ENCODE results near the gene ARPC4. TPM values are rescaled to one million over a fixed set of nuclear protein-coding genes. Genes with fewer than 3 reads are reported as not detected.
A peak's percentile ranks its signal among the peaks of the same experiment; 100 is the strongest.

The ARPC4 gene
- total and polyA plus RNA-seq, 2 experiments from 2014 or later = 149 to 182 TPM

- Histone ChIP-seq H3K9me2 (replicated peaks; ENCODE audit: insufficient read depth) (no peaks in the 10 kb centered on the region), H3K4me2 (no peak overlapping the region), H3K36me3 (replicated peaks; ENCODE audit: insufficient read depth, low read depth) (no peaks in the 10 kb centered on the region), H3K79me2 (no peaks in the 10 kb centered on the region), H3K27ac (no peak overlapping the region), H4K20me1 (ENCODE audit: insufficient read depth, poor library complexity, severe bottlenecking) (no peaks in the 10 kb centered on the region), H3K27me3 (no peaks in the 10 kb centered on the region), H3K4me1 (ENCODE audit: insufficient read depth) (no peaks in the 10 kb centered on the region), H2AFZ (no peak overlapping the region), H3K4me3 (no peak overlapping the region), H3K9me3 (ENCODE audit: low read depth) (no peaks in the 10 kb centered on the region)
- TF ChIP-seq CTCF (IDR thresholded peaks at IDR 0.05; ENCODE audit: poor library complexity) (peak; percentile 19), EZH2phosphoT487 (IDR thresholded peaks at IDR 0.05; ENCODE audit: low read depth, severe bottlenecking, unreplicated experiment) (no peak), EZH2 (IDR thresholded peaks at IDR 0.05; ENCODE audit: borderline replicate concordance) (no peak)
- WGBS (ENCODE audit: low lambda C conversion rate, missing lambda C conversion rate) = 41% methylated on average over 2 of the region's 2 CpGs
- no peak for DNase-seq (ENCODE audit: low spot score)
Measured at GRCh38 chr3:9820946-9821345, 28.1 kb downstream of the ARPC4 start.

DNA sequence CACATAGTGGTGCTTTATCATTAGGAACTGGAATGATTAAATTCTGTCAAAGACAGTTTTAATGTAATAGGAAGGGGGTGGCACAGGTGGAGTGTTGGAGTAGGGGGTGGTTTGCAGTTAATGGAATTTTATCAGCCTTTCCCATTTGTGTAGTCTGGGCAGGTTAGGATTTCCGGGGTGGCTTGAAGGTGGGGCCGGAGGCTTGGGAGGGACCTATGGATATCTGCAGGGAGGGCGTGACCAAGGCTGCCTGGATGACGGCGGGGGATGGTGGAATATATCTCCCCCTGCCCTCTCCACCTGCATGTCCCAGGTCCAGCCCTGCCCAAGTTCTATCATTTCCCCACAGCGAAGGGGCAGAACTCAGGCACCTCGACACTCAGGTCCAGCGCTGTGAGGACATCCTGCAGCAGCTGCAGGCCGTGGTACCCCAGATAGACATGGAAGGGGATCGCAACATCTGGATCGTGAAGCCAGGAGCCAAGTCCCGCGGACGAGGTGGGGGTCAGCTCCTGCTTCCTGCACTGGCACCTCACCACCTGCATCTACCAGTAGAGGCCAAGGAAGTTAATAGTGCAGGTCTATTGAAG is 32.7 kb downstream of the ARPC4 start:
- Histone ChIP-seq H3K4me1 (ENCODE audit: insufficient read depth) (no peaks in the 10 kb centered on the region), H4K20me1 (ENCODE audit: insufficient read depth, poor library complexity, severe bottlenecking) (no peaks in the 10 kb centered on the region), H3K9me3 (ENCODE audit: low read depth) (no peaks in the 10 kb centered on the region), H2AFZ (no peak overlapping the region), H3K79me2 (no peaks in the 10 kb centered on the region), H3K9me2 (replicated peaks; ENCODE audit: insufficient read depth) (no peaks in the 10 kb centered on the region), H3K27me3 (no peaks in the 10 kb centered on the region), H3K4me2 (no peak overlapping the region), H3K4me3 (no peak overlapping the region), H3K27ac (no peak overlapping the region), H3K36me3 (replicated peaks; ENCODE audit: insufficient read depth, low read depth) (no peaks in the 10 kb centered on the region)
- no peak for TF ChIP-seq CTCF (IDR thresholded peaks at IDR 0.05; ENCODE audit: poor library complexity)
- no peak for TF ChIP-seq EZH2 (IDR thresholded peaks at IDR 0.05; ENCODE audit: borderline replicate concordance)
- no peak for TF ChIP-seq EZH2phosphoT487 (IDR thresholded peaks at IDR 0.05; ENCODE audit: low read depth, severe bottlenecking, unreplicated experiment)
- 84% methylated on average over 14 of the region's 14 CpGs for WGBS (ENCODE audit: low lambda C conversion rate, missing lambda C conversion rate)
- no peak for DNase-seq (ENCODE audit: low spot score)

DNA sequence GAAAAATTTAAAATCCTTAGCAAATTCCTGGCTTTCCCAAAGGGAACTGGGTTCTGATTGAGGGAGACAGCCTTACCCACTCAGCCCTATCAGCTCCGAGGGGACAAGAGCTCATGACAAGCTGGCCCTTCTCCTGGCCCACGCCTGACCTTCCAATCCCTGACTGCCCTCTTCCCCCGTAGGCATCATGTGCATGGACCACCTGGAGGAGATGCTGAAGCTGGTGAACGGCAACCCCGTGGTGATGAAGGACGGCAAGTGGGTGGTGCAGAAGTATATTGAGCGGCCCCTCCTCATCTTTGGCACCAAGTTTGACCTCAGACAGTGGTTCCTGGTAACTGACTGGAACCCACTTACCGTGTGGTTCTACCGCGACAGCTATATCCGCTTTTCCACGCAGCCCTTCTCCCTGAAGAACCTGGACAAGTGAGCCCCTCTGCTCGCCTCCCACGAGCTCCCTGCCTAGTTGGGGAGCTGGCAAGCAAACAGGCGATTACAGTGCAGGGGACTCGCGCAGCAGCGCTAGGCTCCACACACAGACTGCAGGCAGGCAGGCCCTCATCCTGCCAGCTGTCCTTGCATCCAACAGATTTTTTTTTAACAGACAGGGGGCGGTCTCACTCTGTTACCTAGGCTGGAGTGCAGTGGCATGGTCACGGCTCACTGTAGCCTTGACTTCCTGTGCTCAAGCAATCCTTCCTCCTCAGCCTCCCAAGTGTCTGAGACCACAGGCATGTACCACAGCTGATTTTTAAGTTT is 34.1 kb downstream of the ARPC4 start:
- no peak for TF ChIP-seq EZH2phosphoT487 (IDR thresholded peaks at IDR 0.05; ENCODE audit: low read depth, severe bottlenecking, unreplicated experiment)
- peak; percentile 29 for TF ChIP-seq CTCF (IDR thresholded peaks at IDR 0.05; ENCODE audit: poor library complexity)
- H2AFZ ChIP-seq = no peak overlapping the region
- H3K36me3 ChIP-seq (replicated peaks; ENCODE audit: insufficient read depth, low read depth) = no peaks in the 10 kb centered on the region
- 83% methylated on average over 20 of the region's 20 CpGs for WGBS (ENCODE audit: low lambda C conversion rate, missing lambda C conversion rate)
- no peaks in the 10 kb centered on the region for H4K20me1 ChIP-seq (ENCODE audit: insufficient read depth, poor library complexity, severe bottlenecking)
- no peaks in the 10 kb centered on the region for H3K27me3 ChIP-seq
- H3K9me3 ChIP-seq (ENCODE audit: low read depth) = no peaks in the 10 kb centered on the region
- no peak overlapping the region for H3K4me2 ChIP-seq
- no peak overlapping the region for H3K27ac ChIP-seq
- no peak for DNase-seq (ENCODE audit: low spot score)
- H3K4me3 ChIP-seq = no peak overlapping the region
- no peaks in the 10 kb centered on the region for H3K4me1 ChIP-seq (ENCODE audit: insufficient read depth)
- H3K9me2 ChIP-seq (replicated peaks; ENCODE audit: insufficient read depth) = no peaks in the 10 kb centered on the region
- no peaks in the 10 kb centered on the region for H3K79me2 ChIP-seq
